Measurements from ENCODE around the gene ZNF763.
"Not testable (repeated sequence)": the region's sequence is repeated elsewhere in the genome, so short reads cannot be mapped to it uniquely, and the experiment has no call there.

Gene ZNF763

GRCh38 chr19:11971041-11971440 lies 6.2 kb downstream of the ZNF763 start:
- in situ Hi-C loops (cut with MboI; ENCODE audit: low sequenced_read_pairs): no loop called here

- in situ Hi-C loops (cut with MboI; ENCODE audit: low sequenced_read_pairs): no loop called here
Observed at GRCh38 chr19:11973019-11973810, 8.4 kb downstream of the ZNF763 start.

- in situ Hi-C loops (cut with MboI; ENCODE audit: low sequenced_read_pairs): no loop called here
Observed at GRCh38 chr19:11978492-11979100, 13.8 kb downstream of the ZNF763 start.

GRCh38 chr19:11979527-11979926 lies 14.7 kb downstream of the ZNF763 start:
- in situ Hi-C loops (cut with MboI; ENCODE audit: low sequenced_read_pairs): no loop called here

- in situ Hi-C loops (cut with MboI; ENCODE audit: low sequenced_read_pairs): no loop called here
Observed at GRCh38 chr19:11982526-11982925, 17.7 kb downstream of the ZNF763 start.

DNA sequence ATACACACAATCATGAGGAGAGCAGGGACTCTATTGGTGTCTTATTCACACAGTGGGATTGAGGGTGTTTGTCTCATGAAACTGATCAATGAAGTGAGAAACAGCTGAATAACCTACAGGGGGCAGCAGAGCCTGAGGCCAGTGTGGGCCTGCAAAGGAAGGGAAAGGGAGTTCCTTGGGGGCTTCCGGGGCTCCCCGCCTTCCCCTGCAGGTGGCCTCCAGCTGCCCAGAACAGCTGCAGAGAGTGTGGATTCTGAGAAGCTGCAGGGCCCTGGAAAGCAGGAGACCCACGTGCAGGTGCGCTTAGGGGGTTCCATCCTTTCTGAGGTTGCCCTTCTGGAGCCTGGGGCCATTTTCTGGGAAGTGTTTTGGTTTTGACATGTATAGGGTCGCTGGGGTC lies 20.1 kb downstream of the ZNF763 start:
- in situ Hi-C loops (cut with MboI; ENCODE audit: low sequenced_read_pairs): no loop called here

- in situ Hi-C loops (cut with MboI; ENCODE audit: low sequenced_read_pairs): no loop called here
Observed at GRCh38 chr19:11986754-11987153, 21.9 kb downstream of the ZNF763 start.

DNA sequence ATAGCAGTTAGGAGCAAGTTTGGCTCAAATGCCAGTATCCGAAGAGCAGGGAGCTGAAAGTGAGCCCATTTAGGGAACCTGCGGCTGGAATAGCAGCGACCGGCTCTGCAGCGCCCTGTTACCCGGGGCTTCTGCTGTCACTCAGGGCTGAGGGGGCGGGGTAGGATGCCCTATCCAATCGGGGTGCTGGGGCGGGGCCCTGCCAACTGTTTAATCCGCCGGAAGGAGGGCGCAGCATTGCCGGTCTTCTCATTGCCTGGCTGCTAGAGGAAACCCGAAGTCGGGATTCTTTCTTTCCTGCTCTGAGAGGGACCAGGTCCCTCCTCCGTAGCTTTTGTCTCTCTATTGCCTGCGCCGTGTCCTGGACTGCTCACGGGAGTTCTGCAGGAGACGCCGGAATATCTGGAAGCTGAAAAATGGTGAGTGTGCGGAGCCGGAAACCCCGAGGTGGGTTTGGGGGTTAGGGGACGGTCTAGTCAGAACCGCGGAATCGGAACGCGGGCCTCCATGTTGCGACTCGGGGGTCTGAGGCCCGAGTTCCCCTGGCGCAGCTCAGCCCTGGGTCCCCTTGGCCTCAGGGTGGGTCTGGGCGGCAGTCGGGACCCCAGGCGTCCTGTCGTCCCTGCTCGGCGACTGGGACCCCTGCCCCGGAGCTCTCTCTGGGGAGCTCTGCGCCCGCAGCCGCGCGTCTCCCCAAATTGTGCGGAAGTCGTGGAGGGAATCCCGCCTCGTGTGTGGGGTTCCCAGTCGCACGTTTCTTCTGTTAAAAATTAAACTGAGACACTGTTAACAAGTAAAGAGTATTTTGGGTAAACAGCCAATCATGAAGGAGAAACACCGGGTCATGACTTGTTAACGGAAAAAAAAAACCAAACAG lies 22.8 kb downstream of the ZNF763 start:
- in situ Hi-C loops (cut with MboI; ENCODE audit: low sequenced_read_pairs): no loop called here

DNA sequence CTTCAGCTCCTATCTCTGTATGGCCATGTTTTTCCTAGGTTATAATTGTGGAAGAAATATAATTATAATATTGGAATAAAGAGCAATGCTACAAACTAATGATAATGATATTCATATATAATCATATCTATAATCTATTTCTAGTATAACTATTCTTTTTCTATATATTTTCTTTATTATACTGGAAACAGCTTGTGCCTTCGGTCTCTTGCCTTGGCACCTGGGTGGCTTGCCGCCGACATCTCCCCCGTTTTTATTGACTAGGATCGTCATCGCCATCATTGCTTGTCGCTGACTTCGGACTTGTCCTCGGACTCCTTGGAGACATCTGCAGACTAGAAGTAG lies 24.2 kb downstream of the ZNF763 start:
- in situ Hi-C loops (cut with MboI; ENCODE audit: low sequenced_read_pairs): no loop called here

DNA sequence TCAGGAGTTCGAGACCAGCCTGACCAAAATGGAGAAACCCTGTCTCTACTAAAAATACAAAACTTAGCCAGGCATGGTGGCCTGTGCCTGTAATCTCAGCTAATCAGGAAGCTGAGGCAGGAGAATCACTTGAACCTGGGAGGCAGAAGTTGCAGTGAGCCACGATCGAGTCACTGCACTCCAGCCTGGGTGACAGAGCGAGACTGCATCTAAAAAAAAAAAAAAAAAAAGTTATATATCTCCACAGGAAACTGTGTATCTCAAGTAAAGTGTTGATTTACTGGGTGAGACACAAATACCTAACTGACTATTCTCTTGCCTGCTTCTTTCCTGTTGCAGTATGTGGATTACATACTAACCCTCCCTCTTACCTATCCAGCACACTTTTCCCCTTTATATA lies 27.1 kb downstream of the ZNF763 start:
- in situ Hi-C loops (cut with MboI; ENCODE audit: low sequenced_read_pairs): not testable (repeated sequence)

- in situ Hi-C loops (cut with MboI; ENCODE audit: low sequenced_read_pairs): no loop called here
Observed at GRCh38 chr19:11995174-11995573, 30.3 kb downstream of the ZNF763 start.

DNA sequence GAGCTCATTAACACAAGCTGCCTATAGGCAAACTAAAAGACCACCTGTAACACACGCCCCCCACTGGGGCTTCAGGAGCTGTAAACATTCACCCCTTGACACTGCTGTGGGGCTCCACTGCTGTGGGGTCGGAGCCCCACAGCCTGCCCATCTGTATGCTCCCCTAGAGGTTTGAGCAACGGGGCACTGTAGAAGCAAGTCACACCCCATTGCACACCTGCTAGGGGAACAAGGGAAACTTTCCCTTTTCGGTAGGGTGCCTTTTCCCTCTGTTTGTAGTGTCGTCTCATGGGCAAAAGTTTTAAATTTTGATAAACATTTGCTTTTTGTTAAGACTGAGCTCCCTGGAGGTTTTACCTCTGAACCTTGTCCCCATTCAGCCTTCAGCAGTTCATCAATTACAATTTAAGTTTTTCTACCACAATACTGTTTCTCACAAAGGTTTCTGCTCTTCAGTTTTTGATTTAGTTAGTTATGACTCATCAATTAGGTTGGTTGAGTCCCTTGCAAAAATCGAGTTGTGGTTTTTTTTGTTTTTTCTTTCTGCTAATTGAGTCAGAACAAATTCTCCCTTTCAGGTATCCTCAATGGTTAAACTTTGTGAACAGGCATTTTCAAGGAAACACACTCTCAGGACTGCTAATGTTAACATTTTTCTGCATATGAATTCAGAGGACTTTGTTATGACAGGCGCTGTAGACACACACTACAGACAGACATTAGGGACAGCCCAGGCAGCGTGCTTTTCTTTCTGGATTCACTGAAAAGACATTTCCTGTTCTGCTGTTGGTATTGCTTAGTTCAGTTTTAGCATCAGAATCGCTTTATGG lies 35.5 kb downstream of the ZNF763 start:
- in situ Hi-C loops (cut with MboI; ENCODE audit: low sequenced_read_pairs): no loop called here

DNA sequence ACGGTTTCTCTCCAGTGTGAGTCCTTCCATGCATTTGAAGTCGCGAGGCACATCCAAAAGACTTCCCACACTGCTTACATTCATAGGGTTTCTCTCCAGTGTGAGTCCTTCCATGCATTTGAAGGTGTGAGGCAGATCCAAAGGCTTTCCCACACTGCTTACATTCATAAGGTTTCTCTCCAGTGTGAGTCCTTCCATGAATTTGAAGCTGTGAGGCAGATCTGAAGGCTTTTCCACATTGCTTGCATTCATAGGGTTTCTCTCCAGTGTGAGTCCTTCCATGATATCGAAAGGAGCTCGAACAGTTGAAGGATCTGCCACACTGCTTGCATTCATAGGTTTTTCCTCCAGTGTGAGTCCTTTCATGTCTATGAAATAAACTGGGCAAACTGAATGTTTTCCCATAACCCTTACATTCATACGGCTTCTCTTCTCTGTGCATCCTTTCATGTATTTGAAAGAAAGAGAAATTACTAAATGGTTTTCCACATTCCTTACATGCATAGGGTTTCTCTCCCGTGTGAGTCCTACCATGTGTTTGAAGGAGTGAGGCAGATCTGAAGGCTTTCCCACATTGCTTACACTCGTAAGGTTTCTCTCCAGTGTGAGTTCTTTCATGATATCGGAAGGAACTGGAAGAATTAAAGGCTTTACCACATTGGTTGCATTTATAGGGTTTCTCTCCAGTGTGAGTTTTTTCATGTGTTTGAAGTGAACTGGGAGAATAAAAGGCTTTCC lies 50.3 kb downstream of the ZNF763 start:
- in situ Hi-C loops (cut with MboI; ENCODE audit: low sequenced_read_pairs): no loop called here

DNA sequence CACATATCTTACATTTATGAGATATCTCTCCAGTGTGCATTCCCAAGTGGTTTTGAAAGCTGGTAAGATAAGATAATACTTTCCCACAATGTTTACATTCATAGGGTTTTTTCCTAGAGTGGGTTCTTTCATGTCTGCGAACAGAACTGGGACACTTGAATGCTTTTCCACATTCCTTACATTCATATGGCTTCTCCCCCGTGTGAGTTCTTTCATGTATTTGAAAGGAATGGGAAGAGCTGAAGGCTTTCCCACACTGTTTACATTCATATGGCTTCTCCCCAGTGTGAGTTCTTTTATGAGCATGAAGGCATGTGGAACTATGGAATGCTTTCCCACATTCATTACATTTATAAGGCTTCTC lies 50.9 kb downstream of the ZNF763 start:
- in situ Hi-C loops (cut with MboI; ENCODE audit: low sequenced_read_pairs): no loop called here

Data from HL-60/S4 treated with retinoic acid at 250 ng/mL for 4 days and 3 days (cell line).